H1 (cell line): Measurements from ENCODE around the gene UBB. TPM values are rescaled to one million over a fixed set of nuclear protein-coding genes. Genes with fewer than 3 reads are reported as not detected.

ENCODE experiments used
- CHD2 ChIP-seq: IDR thresholded peaks from 2 replicates; pipeline ENCODE4 v1.6.1; 2012; ENCODE audit warnings: low read length, improper control_type of control experiment
- EGR1 ChIP-seq: IDR thresholded peaks from 2 replicates; pipeline ENCODE4 v1.6.1; 2011; ENCODE audit warnings: low read depth, low read length, borderline replicate concordance
- FOSL1 ChIP-seq: IDR thresholded peaks from 2 replicates; pipeline ENCODE4 v1.6.1; 2011; ENCODE audit warnings: mild to moderate bottlenecking, low read depth, low read length, moderate library complexity; ENCODE audit not compliant: insufficient read depth
- HDAC2 ChIP-seq, 2 experiments: fragments of 300-600 bp in 1 of 2; sonication (generic) in 1 of 2; IDR thresholded peaks; 2 replicates each; pipeline ENCODE4 v1.6.1; 2011 to 2012; ENCODE audit warnings: low read depth in 2 of 2, low read length in 2 of 2, mild to moderate bottlenecking in 2 of 2, moderate library complexity in 2 of 2, borderline replicate concordance in 1 of 2, inconsistent platforms in 1 of 2
- SIN3A ChIP-seq, 2 experiments: IDR thresholded peaks in 1 of 2; conservative IDR thresholded peaks in 1 of 2; 2 replicates each; pipeline ENCODE4 v1.6.1; 2011 to 2012; ENCODE audit warnings: low read length in 2 of 2, improper control_type of control experiment in 1 of 2, low read depth in 1 of 2, mild to moderate bottlenecking in 1 of 2
- TAF7 ChIP-seq: optimal IDR thresholded peaks from 2 replicates; pipeline ENCODE3; 2011; ENCODE audit warnings: low read depth, mild to moderate bottlenecking, inconsistent platforms, low read length, moderate library complexity, borderline replicate concordance
- polyA plus RNA-seq, 7 experiments: library from polyadenylated mRNA; depleted of rRNA in 3 of 7; stranded (reverse) in 5 of 7; unstranded in 2 of 7; fragments of >200 nt in 5 of 7; fragments of 200-250 nt in 2 of 7; gene quantifications; 1 replicate in 5 of 7; 2 replicates in 1 of 7; 4 replicates in 1 of 7; pipeline versions ENCODE4 v1.2.1 to v1.2.3, GENCODE V29; 2011 to 2013; ENCODE audit warnings: missing spikeins in 2 of 7, mixed read lengths in 2 of 7
- total RNA-seq: library from RNA; stranded (reverse); fragmentation: NEBNext Ultra II Directional; extraction: Animal tissue kit (Norgen Biotek cat#: 25700); gene quantifications from 2 replicates; pipeline ENCODE4 v1.2.1, GENCODE V29; 2021
- TF ChIP-seq, protein P1 (sequence below), 3 experiments: IDR thresholded peaks; 1 replicate in 2 of 3; 2 replicates in 1 of 3; pipeline versions ENCODE4 v1.5.1 to v1.6.1; 2011; ENCODE audit warnings: low read length in 3 of 3, mild to moderate bottlenecking in 3 of 3, inconsistent platforms in 2 of 3, low read depth in 1 of 3, moderate library complexity in 1 of 3; ENCODE audit not compliant: insufficient read depth in 1 of 3; ENCODE audit errors: control extremely low read depth in 1 of 3
- TF ChIP-seq, protein P2 (sequence below): fragments of 300-600 bp; sonication (generic); IDR thresholded peaks from 2 replicates; pipeline ENCODE4 v1.7.1; 2012; ENCODE audit warnings: low read length, moderate library complexity, mild to moderate bottlenecking, inconsistent platforms; ENCODE audit not compliant: insufficient replicate concordance

Gene UBB
- total and polyA plus RNA-seq, 2 of the 8 experiments (the other 6 are each of a cell fraction or from before 2014, with no cell fraction given), result 1,597 to 1,605 TPM

DNA sequence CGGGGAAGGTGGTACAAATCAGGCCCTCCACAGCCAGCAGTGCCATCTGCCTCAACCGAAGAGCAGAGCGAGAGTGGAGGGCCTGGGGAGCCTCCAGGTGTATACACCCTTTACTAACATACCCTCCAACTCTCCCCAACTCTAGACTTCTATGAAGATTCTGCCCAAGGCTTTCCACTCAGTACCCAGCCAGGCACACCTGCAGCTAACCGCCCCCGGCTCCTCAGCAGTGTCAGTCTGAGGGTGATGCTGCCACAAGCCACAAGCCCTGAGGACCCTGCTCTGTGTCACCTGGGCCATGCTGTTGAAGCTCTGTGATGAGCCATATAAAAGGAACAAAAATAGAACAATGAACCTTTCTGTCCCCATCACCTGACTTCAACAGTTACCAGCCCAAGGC, 31.5 kb upstream of the UBB start (continued):
- TF ChIP-seq, protein P1, sequence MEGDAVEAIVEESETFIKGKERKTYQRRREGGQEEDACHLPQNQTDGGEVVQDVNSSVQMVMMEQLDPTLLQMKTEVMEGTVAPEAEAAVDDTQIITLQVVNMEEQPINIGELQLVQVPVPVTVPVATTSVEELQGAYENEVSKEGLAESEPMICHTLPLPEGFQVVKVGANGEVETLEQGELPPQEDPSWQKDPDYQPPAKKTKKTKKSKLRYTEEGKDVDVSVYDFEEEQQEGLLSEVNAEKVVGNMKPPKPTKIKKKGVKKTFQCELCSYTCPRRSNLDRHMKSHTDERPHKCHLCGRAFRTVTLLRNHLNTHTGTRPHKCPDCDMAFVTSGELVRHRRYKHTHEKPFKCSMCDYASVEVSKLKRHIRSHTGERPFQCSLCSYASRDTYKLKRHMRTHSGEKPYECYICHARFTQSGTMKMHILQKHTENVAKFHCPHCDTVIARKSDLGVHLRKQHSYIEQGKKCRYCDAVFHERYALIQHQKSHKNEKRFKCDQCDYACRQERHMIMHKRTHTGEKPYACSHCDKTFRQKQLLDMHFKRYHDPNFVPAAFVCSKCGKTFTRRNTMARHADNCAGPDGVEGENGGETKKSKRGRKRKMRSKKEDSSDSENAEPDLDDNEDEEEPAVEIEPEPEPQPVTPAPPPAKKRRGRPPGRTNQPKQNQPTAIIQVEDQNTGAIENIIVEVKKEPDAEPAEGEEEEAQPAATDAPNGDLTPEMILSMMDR (IDR thresholded peaks at IDR 0.05; ENCODE audit: control extremely low read depth in 1 of 3, insufficient read depth in 1 of 3, low read depth in 1 of 3, low read length in 3 of 3), result no peak
- TF ChIP-seq TAF7 (no peak), CHD2 (no peak), EGR1 (no peak), FOSL1 (no peak), HDAC2 (IDR thresholded peaks at IDR 0.05; ENCODE audit: borderline replicate concordance in 1 of 2, low read depth in 2 of 2, low read length in 2 of 2) (no peak), SIN3A (conservative IDR thresholded peaks at IDR 0.05 in 1 of 2, IDR thresholded peaks at IDR 0.05 in 1 of 2; ENCODE audit: low read depth in 1 of 2, low read length in 2 of 2) (no peak)
- TF ChIP-seq, protein P2, sequence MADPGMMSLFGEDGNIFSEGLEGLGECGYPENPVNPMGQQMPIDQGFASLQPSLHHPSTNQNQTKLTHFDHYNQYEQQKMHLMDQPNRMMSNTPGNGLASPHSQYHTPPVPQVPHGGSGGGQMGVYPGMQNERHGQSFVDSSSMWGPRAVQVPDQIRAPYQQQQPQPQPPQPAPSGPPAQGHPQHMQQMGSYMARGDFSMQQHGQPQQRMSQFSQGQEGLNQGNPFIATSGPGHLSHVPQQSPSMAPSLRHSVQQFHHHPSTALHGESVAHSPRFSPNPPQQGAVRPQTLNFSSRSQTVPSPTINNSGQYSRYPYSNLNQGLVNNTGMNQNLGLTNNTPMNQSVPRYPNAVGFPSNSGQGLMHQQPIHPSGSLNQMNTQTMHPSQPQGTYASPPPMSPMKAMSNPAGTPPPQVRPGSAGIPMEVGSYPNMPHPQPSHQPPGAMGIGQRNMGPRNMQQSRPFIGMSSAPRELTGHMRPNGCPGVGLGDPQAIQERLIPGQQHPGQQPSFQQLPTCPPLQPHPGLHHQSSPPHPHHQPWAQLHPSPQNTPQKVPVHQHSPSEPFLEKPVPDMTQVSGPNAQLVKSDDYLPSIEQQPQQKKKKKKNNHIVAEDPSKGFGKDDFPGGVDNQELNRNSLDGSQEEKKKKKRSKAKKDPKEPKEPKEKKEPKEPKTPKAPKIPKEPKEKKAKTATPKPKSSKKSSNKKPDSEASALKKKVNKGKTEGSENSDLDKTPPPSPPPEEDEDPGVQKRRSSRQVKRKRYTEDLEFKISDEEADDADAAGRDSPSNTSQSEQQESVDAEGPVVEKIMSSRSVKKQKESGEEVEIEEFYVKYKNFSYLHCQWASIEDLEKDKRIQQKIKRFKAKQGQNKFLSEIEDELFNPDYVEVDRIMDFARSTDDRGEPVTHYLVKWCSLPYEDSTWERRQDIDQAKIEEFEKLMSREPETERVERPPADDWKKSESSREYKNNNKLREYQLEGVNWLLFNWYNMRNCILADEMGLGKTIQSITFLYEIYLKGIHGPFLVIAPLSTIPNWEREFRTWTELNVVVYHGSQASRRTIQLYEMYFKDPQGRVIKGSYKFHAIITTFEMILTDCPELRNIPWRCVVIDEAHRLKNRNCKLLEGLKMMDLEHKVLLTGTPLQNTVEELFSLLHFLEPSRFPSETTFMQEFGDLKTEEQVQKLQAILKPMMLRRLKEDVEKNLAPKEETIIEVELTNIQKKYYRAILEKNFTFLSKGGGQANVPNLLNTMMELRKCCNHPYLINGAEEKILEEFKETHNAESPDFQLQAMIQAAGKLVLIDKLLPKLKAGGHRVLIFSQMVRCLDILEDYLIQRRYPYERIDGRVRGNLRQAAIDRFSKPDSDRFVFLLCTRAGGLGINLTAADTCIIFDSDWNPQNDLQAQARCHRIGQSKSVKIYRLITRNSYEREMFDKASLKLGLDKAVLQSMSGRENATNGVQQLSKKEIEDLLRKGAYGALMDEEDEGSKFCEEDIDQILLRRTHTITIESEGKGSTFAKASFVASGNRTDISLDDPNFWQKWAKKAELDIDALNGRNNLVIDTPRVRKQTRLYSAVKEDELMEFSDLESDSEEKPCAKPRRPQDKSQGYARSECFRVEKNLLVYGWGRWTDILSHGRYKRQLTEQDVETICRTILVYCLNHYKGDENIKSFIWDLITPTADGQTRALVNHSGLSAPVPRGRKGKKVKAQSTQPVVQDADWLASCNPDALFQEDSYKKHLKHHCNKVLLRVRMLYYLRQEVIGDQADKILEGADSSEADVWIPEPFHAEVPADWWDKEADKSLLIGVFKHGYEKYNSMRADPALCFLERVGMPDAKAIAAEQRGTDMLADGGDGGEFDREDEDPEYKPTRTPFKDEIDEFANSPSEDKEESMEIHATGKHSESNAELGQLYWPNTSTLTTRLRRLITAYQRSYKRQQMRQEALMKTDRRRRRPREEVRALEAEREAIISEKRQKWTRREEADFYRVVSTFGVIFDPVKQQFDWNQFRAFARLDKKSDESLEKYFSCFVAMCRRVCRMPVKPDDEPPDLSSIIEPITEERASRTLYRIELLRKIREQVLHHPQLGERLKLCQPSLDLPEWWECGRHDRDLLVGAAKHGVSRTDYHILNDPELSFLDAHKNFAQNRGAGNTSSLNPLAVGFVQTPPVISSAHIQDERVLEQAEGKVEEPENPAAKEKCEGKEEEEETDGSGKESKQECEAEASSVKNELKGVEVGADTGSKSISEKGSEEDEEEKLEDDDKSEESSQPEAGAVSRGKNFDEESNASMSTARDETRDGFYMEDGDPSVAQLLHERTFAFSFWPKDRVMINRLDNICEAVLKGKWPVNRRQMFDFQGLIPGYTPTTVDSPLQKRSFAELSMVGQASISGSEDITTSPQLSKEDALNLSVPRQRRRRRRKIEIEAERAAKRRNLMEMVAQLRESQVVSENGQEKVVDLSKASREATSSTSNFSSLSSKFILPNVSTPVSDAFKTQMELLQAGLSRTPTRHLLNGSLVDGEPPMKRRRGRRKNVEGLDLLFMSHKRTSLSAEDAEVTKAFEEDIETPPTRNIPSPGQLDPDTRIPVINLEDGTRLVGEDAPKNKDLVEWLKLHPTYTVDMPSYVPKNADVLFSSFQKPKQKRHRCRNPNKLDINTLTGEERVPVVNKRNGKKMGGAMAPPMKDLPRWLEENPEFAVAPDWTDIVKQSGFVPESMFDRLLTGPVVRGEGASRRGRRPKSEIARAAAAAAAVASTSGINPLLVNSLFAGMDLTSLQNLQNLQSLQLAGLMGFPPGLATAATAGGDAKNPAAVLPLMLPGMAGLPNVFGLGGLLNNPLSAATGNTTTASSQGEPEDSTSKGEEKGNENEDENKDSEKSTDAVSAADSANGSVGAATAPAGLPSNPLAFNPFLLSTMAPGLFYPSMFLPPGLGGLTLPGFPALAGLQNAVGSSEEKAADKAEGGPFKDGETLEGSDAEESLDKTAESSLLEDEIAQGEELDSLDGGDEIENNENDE, result no peak
